Ovary (tissue), 9 donors: ENCODE data around the gene RUNX1. TPM values are rescaled to one million over a fixed set of nuclear protein-coding genes. Genes with fewer than 3 reads are reported as not detected.
"Not testable (repeated sequence)": the region's sequence is repeated elsewhere in the genome, so short reads cannot be mapped to it uniquely, and the experiment has no call there.

Experiments
- DNase-seq, 5 donors: peaks; one replicate each; pipeline ENCODE4 v3.0.0-alpha.2; 2019 to 2020
- H3K27ac ChIP-seq, 2 donors: fragments of 200-600 bp; one replicate each; pipeline versions ENCODE4 v1.5.1 to v1.8.0; 2019 to 2022
- H3K27me3 ChIP-seq: fragments of 200-600 bp; one replicate; pipeline ENCODE4 v1.8.0; 2022
- H3K36me3 ChIP-seq: fragments of 200-600 bp; sonication (generic); one replicate; pipeline ENCODE4 v1.5.1; 2019
- H3K4me1 ChIP-seq: one replicate; pipeline ENCODE4 v1.8.1; 2013; ENCODE audit warnings: mild to moderate bottlenecking, moderate library complexity; ENCODE audit not compliant: insufficient read depth
- H3K4me3 ChIP-seq: fragments of 200-600 bp; sonication (generic); one replicate; pipeline ENCODE4 v1.5.1; 2017
- H3K9me3 ChIP-seq, 2 donors: fragments of 200-600 bp in 1 of 2; sonication (generic) in 1 of 2; one replicate each; pipeline versions ENCODE4 v1.5.1 to v1.8.1; 2013 to 2019; ENCODE audit warnings: mild to moderate bottlenecking in 1 of 2, moderate library complexity in 1 of 2
- EP300 ChIP-seq: sonication (generic); formaldehyde crosslinking; IDR thresholded peaks from one replicate; pipeline ENCODE4 v1.6.1; 2017; ENCODE audit warnings: antibody characterized with exemption
- POLR2A ChIP-seq: fragments of 450-650 bp; IDR thresholded peaks from one replicate; pipeline ENCODE4 v1.6.1; 2017; ENCODE audit warnings: antibody characterized with exemption, mild to moderate bottlenecking, moderate library complexity
- WGBS, 3 donors: extraction: QIAGEN DNeasy Blood & Tissue Kit in 1 of 3; methylation state at CpG; one replicate each; pipeline versions ENCODE4 v1.1.5 to v1.1.7; 2013 to 2017; 5-methylcytosine and 5-hydroxymethylcytosine counted together
- intact Hi-C, 4 donors: fragments of 100-400 bp; cut with DNase I; formaldehyde crosslinking; loops; one replicate each; pipeline versions ENCODE4 v1.11.0 to v1.15.1; 2022 to 2023
- polyA plus RNA-seq, 2 donors: library from polyadenylated mRNA; stranded (reverse); fragments of 200-250 nt in 1 of 2; fragments of 350-450 nt in 1 of 2; fragmentation: Illumina TruSeq in 1 of 2; extraction: RNeasy Lipid Tissue Mini Kit (QIAGEN cat#74804) in 1 of 2; gene quantifications; one replicate each; pipeline ENCODE4 v1.2.3, GENCODE V29; 2013 to 2014
- total RNA-seq, 7 donors: library from RNA; depleted of rRNA in 2 of 7; stranded (reverse); fragments of >200 nt in 2 of 7; fragmentation: NEBNext Ultra II Directional in 3 of 7; extraction: Animal tissue kit (Norgen Biotek cat#: 25700) in 3 of 7; gene quantifications; one replicate each; pipeline versions ENCODE4 v1.1.0 to v1.2.4, GENCODE V29; 2016 to 2023
- TF ChIP-seq, protein P1 (sequence below), 3 donors: fragments of 450-650 bp in 2 of 3; fragments of 200-600 bp in 1 of 3; IDR thresholded peaks; one replicate each; pipeline versions ENCODE4 v1.5.1 to v1.8.0; 2016 to 2022; ENCODE audit warnings: antibody characterized with exemption in 3 of 3, mild to moderate bottlenecking in 1 of 3
- donor health status: DM: no; HTN: no; CAD: no; lungs with moderate emphysema.
- donor health status: DM: no; HTN: no; CAD: no.
- donor health status: Bipolar disorder and iron deficiency.
- donor health status: DM: yes; HTN: yes; CAD: no.
- donor health status: DM: no; HTN: no; CAD: no.
- donor health status: DM: yes; HTN: yes; CAD: no.

The RUNX1 gene
- total and polyA plus RNA-seq, 9 donors, result 6.0 to 27.4 (median 17.8) TPM

- no peak overlapping the region for H3K4me3 ChIP-seq
- WGBS, 3 donors, result 74 to 82% (median 78%) methylated on average over 2 of the region's 2 CpGs
- no peak overlapping the region for H3K27ac ChIP-seq
- intact Hi-C loops, result no loop called here
- no peaks in the 10 kb centered on the region for H3K9me3 ChIP-seq
- DNase-seq, result no peak
- no peaks in the 10 kb centered on the region for H3K4me1 ChIP-seq
- TF ChIP-seq, protein P1, sequence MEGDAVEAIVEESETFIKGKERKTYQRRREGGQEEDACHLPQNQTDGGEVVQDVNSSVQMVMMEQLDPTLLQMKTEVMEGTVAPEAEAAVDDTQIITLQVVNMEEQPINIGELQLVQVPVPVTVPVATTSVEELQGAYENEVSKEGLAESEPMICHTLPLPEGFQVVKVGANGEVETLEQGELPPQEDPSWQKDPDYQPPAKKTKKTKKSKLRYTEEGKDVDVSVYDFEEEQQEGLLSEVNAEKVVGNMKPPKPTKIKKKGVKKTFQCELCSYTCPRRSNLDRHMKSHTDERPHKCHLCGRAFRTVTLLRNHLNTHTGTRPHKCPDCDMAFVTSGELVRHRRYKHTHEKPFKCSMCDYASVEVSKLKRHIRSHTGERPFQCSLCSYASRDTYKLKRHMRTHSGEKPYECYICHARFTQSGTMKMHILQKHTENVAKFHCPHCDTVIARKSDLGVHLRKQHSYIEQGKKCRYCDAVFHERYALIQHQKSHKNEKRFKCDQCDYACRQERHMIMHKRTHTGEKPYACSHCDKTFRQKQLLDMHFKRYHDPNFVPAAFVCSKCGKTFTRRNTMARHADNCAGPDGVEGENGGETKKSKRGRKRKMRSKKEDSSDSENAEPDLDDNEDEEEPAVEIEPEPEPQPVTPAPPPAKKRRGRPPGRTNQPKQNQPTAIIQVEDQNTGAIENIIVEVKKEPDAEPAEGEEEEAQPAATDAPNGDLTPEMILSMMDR (IDR thresholded peaks at IDR 0.05), result no peak
- no peak for TF ChIP-seq POLR2A
- H3K27me3 ChIP-seq, result peaks cover 3% of the 10 kb centered on the region
- no peaks in the 10 kb centered on the region for H3K36me3 ChIP-seq
Observed at GRCh38 chr21:34970167-34970500, 79.0 kb downstream of the RUNX1 start.

GRCh38 chr21:34969423-34970166, 79.5 kb downstream of the RUNX1 start:
- Histone ChIP-seq H3K27me3 (peaks cover 3% of the 10 kb centered on the region), H3K4me1 (peaks cover 2% of the 10 kb centered on the region), H3K36me3 (no peaks in the 10 kb centered on the region), H3K27ac (no peak overlapping the region), H3K9me3 (no peaks in the 10 kb centered on the region), H3K4me3 (no peak overlapping the region)
- DNase-seq, result no peak
- WGBS, 3 donors, result 31 to 40% (median 36%) methylated on average over 8 of the region's 8 CpGs
- TF ChIP-seq, protein P1 (IDR thresholded peaks at IDR 0.05), result no peak
- TF ChIP-seq EP300, result no peak
- no peak for TF ChIP-seq POLR2A
- intact Hi-C loops, result no loop called here

DNA sequence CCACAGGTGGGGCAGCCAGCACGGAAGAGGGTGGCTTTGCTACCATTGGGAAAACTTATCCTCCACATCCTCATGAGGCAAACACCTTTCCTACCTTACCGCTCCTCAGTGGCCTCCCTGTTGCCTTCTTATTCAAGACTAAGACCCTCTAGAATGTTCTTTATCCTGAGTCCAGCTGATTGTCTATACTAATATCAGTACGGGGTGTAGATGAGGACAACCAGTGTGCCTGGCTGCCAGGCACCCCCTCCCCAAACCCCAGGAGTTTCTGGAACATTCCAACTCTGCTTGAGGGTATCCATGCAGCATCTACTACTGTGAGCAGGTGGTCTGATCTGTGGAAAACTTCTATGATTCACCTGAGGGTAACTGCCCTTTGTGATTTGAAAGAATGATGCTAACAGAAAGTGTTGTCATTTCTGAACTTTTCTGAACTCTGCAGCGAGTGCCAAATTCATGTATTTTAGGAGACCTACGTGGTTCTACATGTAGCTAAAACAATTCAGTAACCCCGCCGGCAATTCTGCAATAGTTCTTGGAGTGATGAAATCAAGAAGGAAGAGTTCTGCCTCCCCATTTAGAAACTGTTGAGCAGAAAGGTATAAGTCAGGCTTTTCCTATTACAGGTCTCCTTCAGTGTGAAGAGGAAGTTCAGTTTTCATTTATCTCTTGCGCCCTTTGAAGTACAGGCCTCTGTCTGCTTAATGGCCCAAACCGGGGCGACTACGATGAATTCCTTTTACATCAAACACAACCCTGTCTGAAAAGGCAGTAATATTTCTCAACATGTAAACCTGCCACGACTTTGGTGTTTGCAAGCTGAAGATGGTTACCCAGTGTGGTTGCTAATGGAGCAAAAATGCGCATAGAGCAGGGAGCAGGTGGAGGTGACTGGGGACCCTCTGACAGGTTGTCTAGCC, 80.4 kb downstream of the RUNX1 start:
- no peak overlapping the region for H3K27ac ChIP-seq
- TF ChIP-seq EP300, result no peak
- no peak for TF ChIP-seq POLR2A
- H3K4me3 ChIP-seq, result no peak overlapping the region
- no peaks in the 10 kb centered on the region for H3K9me3 ChIP-seq
- WGBS, 3 donors, result 87 to 89% (median 89%) methylated on average over 13 of the region's 13 CpGs
- H3K36me3 ChIP-seq, result no peaks in the 10 kb centered on the region
- DNase-seq, result no peak
- peaks cover 3% of the 10 kb centered on the region for H3K27me3 ChIP-seq
- peaks cover 2% of the 10 kb centered on the region for H3K4me1 ChIP-seq
- intact Hi-C loops, result no loop called here

- no peak for DNase-seq
- Histone ChIP-seq H3K27ac (no peak overlapping the region), H3K9me3 (no peaks in the 10 kb centered on the region), H3K27me3 (peaks cover 3% of the 10 kb centered on the region), H3K4me3 (no peak overlapping the region), H3K36me3 (no peaks in the 10 kb centered on the region), H3K4me1 (peaks cover 2% of the 10 kb centered on the region)
- 89 to 91% (median 91%) methylated on average over 10 of the region's 10 CpGs for WGBS, 3 donors
- TF ChIP-seq, protein P1 (IDR thresholded peaks at IDR 0.05), result no peak
- TF ChIP-seq POLR2A (no peak), EP300 (no peak)
- intact Hi-C loops, result no loop called here
Observed at GRCh38 chr21:34967509-34968289, 81.4 kb downstream of the RUNX1 start.

- H3K36me3 ChIP-seq, H3K9me3 ChIP-seq, H3K4me3 ChIP-seq, H3K27me3 ChIP-seq, H3K27ac ChIP-seq, DNase-seq, intact Hi-C loops, H3K4me1 ChIP-seq: not testable (repeated sequence)
- WGBS, 3 donors, result 86 to 95% (median 88%) methylated on average over 11 of the region's 11 CpGs
Observed at GRCh38 chr21:34966881-34967280, 82.2 kb downstream of the RUNX1 start.
